Measurements from ENCODE around the gene HBS1L. TPM values are rescaled to one million over a fixed set of nuclear protein-coding genes. Genes with fewer than 3 reads are reported as not detected.

The HBS1L gene
- polyA plus RNA-seq, 1 donor from 2014 or later = 103 TPM

DNA sequence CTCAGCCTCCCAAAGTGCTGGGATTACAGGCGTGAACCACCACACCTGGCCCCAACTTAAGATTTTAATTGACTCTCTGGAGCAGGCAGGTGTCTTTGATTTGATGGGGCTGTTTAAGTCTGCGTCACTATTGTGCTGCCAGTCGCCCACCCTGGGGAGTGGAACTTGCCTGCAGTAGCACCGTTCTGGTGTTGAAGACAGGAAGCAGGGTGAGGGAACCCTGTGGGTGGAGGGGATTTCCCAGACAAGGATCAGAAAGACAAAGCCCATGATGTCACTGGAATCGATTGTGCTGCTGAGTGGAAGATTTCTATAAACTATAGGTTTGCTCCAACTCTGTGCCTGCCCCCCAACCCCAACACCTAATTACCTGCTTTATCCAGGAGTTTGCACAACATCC is 115.7 kb downstream of the HBS1L start:
- Histone ChIP-seq H2AFZ (ENCODE audit: low read depth, low read length) (no peak overlapping the region), H4K20me1 (ENCODE audit: insufficient read depth) (no peaks in the 10 kb centered on the region), H3F3A (ENCODE audit: insufficient read depth, low read length, poor library complexity, severe bottlenecking) (no peaks in the 10 kb centered on the region), H3K4me3 (ENCODE audit: low read length) (no peak overlapping the region), H3K4me2 (ENCODE audit: low read length) (no peak overlapping the region), H3K79me2 (replicated peaks; ENCODE audit: insufficient read depth, low read length) (no peaks in the 10 kb centered on the region), H3K27ac (ENCODE audit: low read length) (no peak overlapping the region), H3K9me3 (ENCODE audit: low read length) (no peaks in the 10 kb centered on the region), H3K36me3 (ENCODE audit: insufficient read depth, low read length) (no peaks in the 10 kb centered on the region), H3K9me2 (ENCODE audit: insufficient read depth, low read length) (no peaks in the 10 kb centered on the region), H3K27me3 (ENCODE audit: insufficient read depth, low read depth, low read length) (no peaks in the 10 kb centered on the region), H3K9ac (ENCODE audit: low read length) (no peak overlapping the region)
- no peak for TF ChIP-seq POLR2AphosphoS5 (IDR thresholded peaks at IDR 0.05)
- no peak for TF ChIP-seq MXI1 (conservative IDR thresholded peaks at IDR 0.05; ENCODE audit: poor library complexity, severe bottlenecking)
- no peak for TF ChIP-seq EZH2 (IDR thresholded peaks at IDR 0.05; ENCODE audit: borderline replicate concordance, insufficient read depth, low read length, poor library complexity, severe bottlenecking)
- no peak for TF ChIP-seq TAF1 (IDR thresholded peaks at IDR 0.05; ENCODE audit: low read depth)
- TF ChIP-seq EP300 (conservative IDR thresholded peaks at IDR 0.05; ENCODE audit: poor library complexity, severe bottlenecking) = no peak
- no peak for TF ChIP-seq RAD21 (conservative IDR thresholded peaks at IDR 0.05)
- no peak for TF ChIP-seq SMC3 (conservative IDR thresholded peaks at IDR 0.05; ENCODE audit: poor library complexity)

DNA sequence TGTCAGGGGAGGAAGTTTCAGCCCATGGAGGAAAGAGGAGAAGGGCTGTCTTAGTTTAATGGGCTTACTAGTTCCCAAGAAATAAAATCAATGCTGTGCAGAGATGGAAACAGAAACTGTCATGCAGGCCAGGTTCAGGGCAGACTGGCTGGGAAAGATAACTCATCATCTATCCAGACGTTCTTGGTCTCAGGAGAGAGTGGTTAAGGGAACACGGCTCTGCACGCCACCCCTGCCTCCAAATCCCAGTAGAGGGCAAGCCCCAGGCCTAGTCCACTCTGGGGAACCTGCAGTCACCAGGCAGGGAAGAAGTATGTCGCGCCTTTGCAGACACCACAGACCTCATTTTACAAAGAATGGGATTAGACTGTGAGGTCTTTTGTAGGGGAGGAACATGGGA is 117.2 kb downstream of the HBS1L start:
- H4K20me1 ChIP-seq (ENCODE audit: insufficient read depth) = no peaks in the 10 kb centered on the region
- no peak overlapping the region for H3K4me2 ChIP-seq (ENCODE audit: low read length)
- H3K9ac ChIP-seq (ENCODE audit: low read length) = no peak overlapping the region
- TF ChIP-seq SMC3 (conservative IDR thresholded peaks at IDR 0.05; ENCODE audit: poor library complexity) (no peak), EP300 (conservative IDR thresholded peaks at IDR 0.05; ENCODE audit: poor library complexity, severe bottlenecking) (no peak)
- no peaks in the 10 kb centered on the region for H3K79me2 ChIP-seq (replicated peaks; ENCODE audit: insufficient read depth, low read length)
- no peaks in the 10 kb centered on the region for H3F3A ChIP-seq (ENCODE audit: insufficient read depth, low read length, poor library complexity, severe bottlenecking)
- no peaks in the 10 kb centered on the region for H3K9me3 ChIP-seq (ENCODE audit: low read length)
- H2AFZ ChIP-seq (ENCODE audit: low read depth, low read length) = no peak overlapping the region
- H3K4me3 ChIP-seq (ENCODE audit: low read length) = no peak overlapping the region
- no peak overlapping the region for H3K27ac ChIP-seq (ENCODE audit: low read length)
- H3K36me3 ChIP-seq (ENCODE audit: insufficient read depth, low read length) = no peaks in the 10 kb centered on the region
- H3K27me3 ChIP-seq (ENCODE audit: insufficient read depth, low read depth, low read length) = no peaks in the 10 kb centered on the region
- no peaks in the 10 kb centered on the region for H3K9me2 ChIP-seq (ENCODE audit: insufficient read depth, low read length)

DNA sequence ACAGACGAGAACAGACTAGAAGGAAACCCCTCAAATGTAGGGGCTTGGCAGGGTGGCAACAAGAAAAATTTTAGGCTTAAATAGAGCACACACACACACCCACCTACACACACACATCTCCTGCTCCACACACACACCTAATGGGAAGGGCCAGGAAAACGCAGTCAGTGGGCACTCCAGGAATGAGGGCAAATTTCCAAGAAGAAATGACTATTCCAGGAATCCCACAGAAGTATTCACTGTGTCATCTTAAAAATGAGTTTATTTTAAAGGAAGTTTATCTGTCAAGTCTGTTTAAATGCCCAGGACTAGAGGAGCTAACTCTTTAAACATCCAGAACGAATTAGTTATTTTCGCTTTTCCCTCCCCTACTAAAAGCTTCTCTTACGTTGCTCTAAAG is 117.7 kb downstream of the HBS1L start:
- no peaks in the 10 kb centered on the region for H3F3A ChIP-seq (ENCODE audit: insufficient read depth, low read length, poor library complexity, severe bottlenecking)
- no peaks in the 10 kb centered on the region for H3K36me3 ChIP-seq (ENCODE audit: insufficient read depth, low read length)
- no peaks in the 10 kb centered on the region for H3K27me3 ChIP-seq (ENCODE audit: insufficient read depth, low read depth, low read length)
- H3K4me3 ChIP-seq (ENCODE audit: low read length) = peak overlapping the region; percentile 27
- no peak overlapping the region for H3K9ac ChIP-seq (ENCODE audit: low read length)
- no peaks in the 10 kb centered on the region for H3K9me2 ChIP-seq (ENCODE audit: insufficient read depth, low read length)
- no peak overlapping the region for H3K4me2 ChIP-seq (ENCODE audit: low read length)
- H3K27ac ChIP-seq (ENCODE audit: low read length) = no peak overlapping the region
- H4K20me1 ChIP-seq (ENCODE audit: insufficient read depth) = no peaks in the 10 kb centered on the region
- H2AFZ ChIP-seq (ENCODE audit: low read depth, low read length) = no peak overlapping the region
- H3K79me2 ChIP-seq (replicated peaks; ENCODE audit: insufficient read depth, low read length) = no peaks in the 10 kb centered on the region
- TF ChIP-seq POLR2AphosphoS5 (IDR thresholded peaks at IDR 0.05) (no peak), RAD21 (conservative IDR thresholded peaks at IDR 0.05) (no peak), SMC3 (conservative IDR thresholded peaks at IDR 0.05; ENCODE audit: poor library complexity) (no peak), MXI1 (conservative IDR thresholded peaks at IDR 0.05; ENCODE audit: poor library complexity, severe bottlenecking) (no peak)
- TF ChIP-seq, protein P1, sequence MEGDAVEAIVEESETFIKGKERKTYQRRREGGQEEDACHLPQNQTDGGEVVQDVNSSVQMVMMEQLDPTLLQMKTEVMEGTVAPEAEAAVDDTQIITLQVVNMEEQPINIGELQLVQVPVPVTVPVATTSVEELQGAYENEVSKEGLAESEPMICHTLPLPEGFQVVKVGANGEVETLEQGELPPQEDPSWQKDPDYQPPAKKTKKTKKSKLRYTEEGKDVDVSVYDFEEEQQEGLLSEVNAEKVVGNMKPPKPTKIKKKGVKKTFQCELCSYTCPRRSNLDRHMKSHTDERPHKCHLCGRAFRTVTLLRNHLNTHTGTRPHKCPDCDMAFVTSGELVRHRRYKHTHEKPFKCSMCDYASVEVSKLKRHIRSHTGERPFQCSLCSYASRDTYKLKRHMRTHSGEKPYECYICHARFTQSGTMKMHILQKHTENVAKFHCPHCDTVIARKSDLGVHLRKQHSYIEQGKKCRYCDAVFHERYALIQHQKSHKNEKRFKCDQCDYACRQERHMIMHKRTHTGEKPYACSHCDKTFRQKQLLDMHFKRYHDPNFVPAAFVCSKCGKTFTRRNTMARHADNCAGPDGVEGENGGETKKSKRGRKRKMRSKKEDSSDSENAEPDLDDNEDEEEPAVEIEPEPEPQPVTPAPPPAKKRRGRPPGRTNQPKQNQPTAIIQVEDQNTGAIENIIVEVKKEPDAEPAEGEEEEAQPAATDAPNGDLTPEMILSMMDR (IDR thresholded peaks at IDR 0.05; ENCODE audit: poor library complexity, severe bottlenecking) = no peak
- TF ChIP-seq, protein P2, sequence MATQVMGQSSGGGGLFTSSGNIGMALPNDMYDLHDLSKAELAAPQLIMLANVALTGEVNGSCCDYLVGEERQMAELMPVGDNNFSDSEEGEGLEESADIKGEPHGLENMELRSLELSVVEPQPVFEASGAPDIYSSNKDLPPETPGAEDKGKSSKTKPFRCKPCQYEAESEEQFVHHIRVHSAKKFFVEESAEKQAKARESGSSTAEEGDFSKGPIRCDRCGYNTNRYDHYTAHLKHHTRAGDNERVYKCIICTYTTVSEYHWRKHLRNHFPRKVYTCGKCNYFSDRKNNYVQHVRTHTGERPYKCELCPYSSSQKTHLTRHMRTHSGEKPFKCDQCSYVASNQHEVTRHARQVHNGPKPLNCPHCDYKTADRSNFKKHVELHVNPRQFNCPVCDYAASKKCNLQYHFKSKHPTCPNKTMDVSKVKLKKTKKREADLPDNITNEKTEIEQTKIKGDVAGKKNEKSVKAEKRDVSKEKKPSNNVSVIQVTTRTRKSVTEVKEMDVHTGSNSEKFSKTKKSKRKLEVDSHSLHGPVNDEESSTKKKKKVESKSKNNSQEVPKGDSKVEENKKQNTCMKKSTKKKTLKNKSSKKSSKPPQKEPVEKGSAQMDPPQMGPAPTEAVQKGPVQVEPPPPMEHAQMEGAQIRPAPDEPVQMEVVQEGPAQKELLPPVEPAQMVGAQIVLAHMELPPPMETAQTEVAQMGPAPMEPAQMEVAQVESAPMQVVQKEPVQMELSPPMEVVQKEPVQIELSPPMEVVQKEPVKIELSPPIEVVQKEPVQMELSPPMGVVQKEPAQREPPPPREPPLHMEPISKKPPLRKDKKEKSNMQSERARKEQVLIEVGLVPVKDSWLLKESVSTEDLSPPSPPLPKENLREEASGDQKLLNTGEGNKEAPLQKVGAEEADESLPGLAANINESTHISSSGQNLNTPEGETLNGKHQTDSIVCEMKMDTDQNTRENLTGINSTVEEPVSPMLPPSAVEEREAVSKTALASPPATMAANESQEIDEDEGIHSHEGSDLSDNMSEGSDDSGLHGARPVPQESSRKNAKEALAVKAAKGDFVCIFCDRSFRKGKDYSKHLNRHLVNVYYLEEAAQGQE (IDR thresholded peaks at IDR 0.05; ENCODE audit: borderline replicate concordance) = no peak
- H3K9me3 ChIP-seq (ENCODE audit: low read length) = no peaks in the 10 kb centered on the region
